Measurements from ENCODE around the gene CCNJL. TPM values are rescaled to one million over a fixed set of nuclear protein-coding genes. Genes with fewer than 3 reads are reported as not detected.

The CCNJL gene
- polyA plus RNA-seq, 1 donor (not counting 4 experiments of a cell fraction or from before 2014, with no cell fraction given) = 1.6 TPM

DNA sequence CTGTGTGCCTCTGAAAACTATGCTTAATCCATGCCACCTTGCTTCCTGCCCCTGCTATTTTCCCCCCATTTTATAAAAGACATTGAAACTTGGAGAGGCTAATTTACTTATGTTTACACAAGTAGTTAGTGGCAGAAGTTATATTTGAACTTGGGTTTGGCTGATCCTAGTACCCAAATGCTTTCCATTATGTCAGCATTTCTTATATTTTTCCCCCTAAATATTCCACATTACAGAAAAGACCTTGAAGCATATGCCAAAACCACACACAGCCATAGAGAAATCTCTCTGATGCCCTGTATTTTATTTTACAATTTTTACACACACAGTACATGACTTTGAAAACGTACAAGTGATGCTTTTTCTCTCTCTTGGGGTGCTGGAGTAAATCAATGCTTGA lies 46.9 kb upstream of the CCNJL start:
- dilution Hi-C loops (cut with MboI; ENCODE audit: extremely low pct_ligation_motif_present, low sequenced_read_pairs) = no loop called here
- Histone ChIP-seq H4K20me1 (ENCODE audit: control insufficient read depth, extremely low read depth, insufficient read depth, low read length) (no peaks in the 10 kb centered on the region), H3K27ac (ENCODE audit: control insufficient read depth, insufficient read depth, low read length) (no peak overlapping the region), H3K9me3 (ENCODE audit: control insufficient read depth, low read depth, low read length) (no peaks in the 10 kb centered on the region), H3K4me2 (ENCODE audit: control insufficient read depth, extremely low read depth, insufficient read depth, low read depth, low read length) (no peak overlapping the region), H3K4me3 (ENCODE audit: control insufficient read depth in 2 of 3, extremely low read depth in 1 of 3, insufficient read depth in 2 of 3, low read depth in 1 of 3, low read length in 3 of 3) (no peak overlapping the region), H3K9me1 (ENCODE audit: control insufficient read depth, extremely low read depth, insufficient read depth, low read length) (no peaks in the 10 kb centered on the region), H3K36me3 (ENCODE audit: control insufficient read depth in 2 of 2, extremely low read depth in 1 of 2, insufficient read depth in 2 of 2, low read length in 2 of 2) (no peaks in the 10 kb centered on the region), H3K27me3 (ENCODE audit: control insufficient read depth, extremely low read depth, insufficient read depth, low read length) (no peaks in the 10 kb centered on the region), H3K4me1 (ENCODE audit: control insufficient read depth, extremely low read depth, insufficient read depth, low read length) (peaks cover 10% of the 10 kb centered on the region), H3K9ac (ENCODE audit: control insufficient read depth, extremely low read depth, insufficient read depth, low read length) (no peak overlapping the region), H2AFZ (ENCODE audit: control insufficient read depth, low read length) (no peak overlapping the region), H3K79me2 (ENCODE audit: control insufficient read depth, insufficient read depth, low read length) (no peaks in the 10 kb centered on the region)
- DNase-seq (ENCODE audit: low read depth, low spot score) (no peak), FAIRE-seq (no peak)
- TF ChIP-seq EZH2 (IDR thresholded peaks at IDR 0.05; ENCODE audit: low read length) = no peak
- TF ChIP-seq, protein P1, sequence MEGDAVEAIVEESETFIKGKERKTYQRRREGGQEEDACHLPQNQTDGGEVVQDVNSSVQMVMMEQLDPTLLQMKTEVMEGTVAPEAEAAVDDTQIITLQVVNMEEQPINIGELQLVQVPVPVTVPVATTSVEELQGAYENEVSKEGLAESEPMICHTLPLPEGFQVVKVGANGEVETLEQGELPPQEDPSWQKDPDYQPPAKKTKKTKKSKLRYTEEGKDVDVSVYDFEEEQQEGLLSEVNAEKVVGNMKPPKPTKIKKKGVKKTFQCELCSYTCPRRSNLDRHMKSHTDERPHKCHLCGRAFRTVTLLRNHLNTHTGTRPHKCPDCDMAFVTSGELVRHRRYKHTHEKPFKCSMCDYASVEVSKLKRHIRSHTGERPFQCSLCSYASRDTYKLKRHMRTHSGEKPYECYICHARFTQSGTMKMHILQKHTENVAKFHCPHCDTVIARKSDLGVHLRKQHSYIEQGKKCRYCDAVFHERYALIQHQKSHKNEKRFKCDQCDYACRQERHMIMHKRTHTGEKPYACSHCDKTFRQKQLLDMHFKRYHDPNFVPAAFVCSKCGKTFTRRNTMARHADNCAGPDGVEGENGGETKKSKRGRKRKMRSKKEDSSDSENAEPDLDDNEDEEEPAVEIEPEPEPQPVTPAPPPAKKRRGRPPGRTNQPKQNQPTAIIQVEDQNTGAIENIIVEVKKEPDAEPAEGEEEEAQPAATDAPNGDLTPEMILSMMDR (optimal IDR thresholded peaks at IDR 0.05 in 1 of 3, IDR thresholded peaks at IDR 0.05 in 1 of 3, conservative IDR thresholded peaks at IDR 0.05 in 1 of 3; ENCODE audit: extremely low read depth in 1 of 3, insufficient read depth in 2 of 3, low read length in 3 of 3) = no peak

DNA sequence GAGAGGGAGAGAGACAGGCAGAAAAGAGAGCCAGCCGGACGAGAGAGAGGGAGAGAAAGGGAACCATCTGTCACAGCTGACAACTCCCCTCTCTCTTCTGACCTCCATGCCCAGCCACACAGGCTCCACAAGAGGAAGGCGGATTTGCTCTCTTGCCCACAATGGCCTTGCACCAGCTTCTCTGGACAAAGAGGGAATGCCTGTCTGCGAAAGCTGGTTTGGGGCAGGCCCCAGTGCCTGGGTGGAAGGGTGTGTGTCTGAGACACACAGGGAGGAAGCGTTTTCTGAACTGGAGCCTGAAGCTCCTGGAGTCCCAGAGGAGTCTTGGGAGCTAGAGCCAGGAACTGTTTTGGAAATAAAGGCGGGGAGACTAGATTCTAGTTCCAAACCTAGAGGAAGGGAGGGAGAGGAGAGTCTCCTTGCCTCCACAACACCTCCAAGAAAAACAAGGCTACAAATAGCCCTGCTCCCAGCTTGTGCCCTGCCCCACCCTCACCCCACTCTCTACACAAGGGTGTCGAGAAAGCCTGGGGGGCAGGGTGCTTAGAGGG lies 45.6 kb upstream of the CCNJL start:
- DNase-seq (ENCODE audit: low read depth, low spot score) = no peak
- Histone ChIP-seq H3K4me1 (ENCODE audit: control insufficient read depth, extremely low read depth, insufficient read depth, low read length) (peaks cover 10% of the 10 kb centered on the region), H3K79me2 (ENCODE audit: control insufficient read depth, insufficient read depth, low read length) (no peaks in the 10 kb centered on the region), H3K4me3 (ENCODE audit: control insufficient read depth in 2 of 3, extremely low read depth in 1 of 3, insufficient read depth in 2 of 3, low read depth in 1 of 3, low read length in 3 of 3) (no peak overlapping the region), H3K27me3 (ENCODE audit: control insufficient read depth, extremely low read depth, insufficient read depth, low read length) (no peaks in the 10 kb centered on the region), H3K36me3 (ENCODE audit: control insufficient read depth in 2 of 2, extremely low read depth in 1 of 2, insufficient read depth in 2 of 2, low read length in 2 of 2) (no peaks in the 10 kb centered on the region), H3K9me1 (ENCODE audit: control insufficient read depth, extremely low read depth, insufficient read depth, low read length) (no peaks in the 10 kb centered on the region), H3K9ac (ENCODE audit: control insufficient read depth, extremely low read depth, insufficient read depth, low read length) (no peak overlapping the region), H3K27ac (ENCODE audit: control insufficient read depth, insufficient read depth, low read length) (no peak overlapping the region), H4K20me1 (ENCODE audit: control insufficient read depth, extremely low read depth, insufficient read depth, low read length) (no peaks in the 10 kb centered on the region), H2AFZ (ENCODE audit: control insufficient read depth, low read length) (no peak overlapping the region), H3K4me2 (ENCODE audit: control insufficient read depth, extremely low read depth, insufficient read depth, low read depth, low read length) (no peak overlapping the region), H3K9me3 (ENCODE audit: control insufficient read depth, low read depth, low read length) (no peaks in the 10 kb centered on the region)
- dilution Hi-C loops (cut with MboI; ENCODE audit: extremely low pct_ligation_motif_present, low sequenced_read_pairs) = no loop called here
- FAIRE-seq = no peak
- TF ChIP-seq, protein P1 (optimal IDR thresholded peaks at IDR 0.05 in 1 of 3, IDR thresholded peaks at IDR 0.05 in 1 of 3, conservative IDR thresholded peaks at IDR 0.05 in 1 of 3; ENCODE audit: extremely low read depth in 1 of 3, insufficient read depth in 2 of 3, low read length in 3 of 3) = no peak
- TF ChIP-seq EZH2 (IDR thresholded peaks at IDR 0.05; ENCODE audit: low read length) = no peak

Data from keratinocyte (primary cell).